CD4-positive, alpha-beta T cell treated with Interleukin-1 beta for 1 hour (primary cell): ENCODE data around the gene DUS2.
"Not testable (repeated sequence)": the region's sequence is repeated elsewhere in the genome, so short reads cannot be mapped to it uniquely, and the experiment has no call there.

Experiments used
- DNase-seq, 2 donors: peaks; one replicate each; pipeline ENCODE4 v3.0.0-alpha.2; 2020 to 2022

DUS2 gene

DNA sequence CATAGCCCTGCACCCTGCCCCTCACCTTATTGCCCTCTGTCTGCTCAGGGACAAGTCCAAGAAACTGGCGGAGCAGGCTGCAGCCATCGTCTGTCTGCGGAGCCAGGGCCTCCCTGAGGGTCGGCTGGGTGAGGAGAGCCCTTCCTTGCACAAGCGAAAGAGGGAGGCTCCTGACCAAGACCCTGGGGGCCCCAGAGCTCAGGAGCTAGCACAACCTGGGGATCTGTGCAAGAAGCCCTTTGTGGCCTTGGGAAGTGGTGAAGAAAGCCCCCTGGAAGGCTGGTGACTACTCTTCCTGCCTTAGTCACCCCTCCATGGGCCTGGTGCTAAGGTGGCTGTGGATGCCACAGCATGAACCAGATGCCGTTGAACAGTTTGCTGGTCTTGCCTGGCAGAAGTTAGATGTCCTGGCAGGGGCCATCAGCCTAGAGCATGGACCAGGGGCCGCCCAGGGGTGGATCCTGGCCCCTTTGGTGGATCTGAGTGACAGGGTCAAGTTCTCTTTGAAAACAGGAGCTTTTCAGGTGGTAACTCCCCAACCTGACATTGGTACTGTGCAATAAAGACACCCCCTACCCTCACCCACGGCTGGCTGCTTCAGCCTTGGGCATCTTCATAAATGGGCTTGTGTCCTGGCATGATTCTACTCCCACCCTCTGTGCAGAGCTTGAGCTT is 55.8 kb downstream of the DUS2 start:
- no peak for DNase-seq

GRCh38 chr16:68079376-68079625 is 56.2 kb downstream of the DUS2 start:
- no peak for DNase-seq

- peak; percentile 76 to 81 for DNase-seq
Measured at GRCh38 chr16:68079626-68080344, 56.7 kb downstream of the DUS2 start.

- DNase-seq, result no peak
Measured at GRCh38 chr16:68081861-68082628, 59.0 kb downstream of the DUS2 start.

- DNase-seq, result no peak
Measured at GRCh38 chr16:68082629-68083238, 59.6 kb downstream of the DUS2 start.

GRCh38 chr16:68083239-68083781 is 60.2 kb downstream of the DUS2 start:
- no peak for DNase-seq

GRCh38 chr16:68083861-68084503 is 60.9 kb downstream of the DUS2 start:
- DNase-seq, result no peak

DNA sequence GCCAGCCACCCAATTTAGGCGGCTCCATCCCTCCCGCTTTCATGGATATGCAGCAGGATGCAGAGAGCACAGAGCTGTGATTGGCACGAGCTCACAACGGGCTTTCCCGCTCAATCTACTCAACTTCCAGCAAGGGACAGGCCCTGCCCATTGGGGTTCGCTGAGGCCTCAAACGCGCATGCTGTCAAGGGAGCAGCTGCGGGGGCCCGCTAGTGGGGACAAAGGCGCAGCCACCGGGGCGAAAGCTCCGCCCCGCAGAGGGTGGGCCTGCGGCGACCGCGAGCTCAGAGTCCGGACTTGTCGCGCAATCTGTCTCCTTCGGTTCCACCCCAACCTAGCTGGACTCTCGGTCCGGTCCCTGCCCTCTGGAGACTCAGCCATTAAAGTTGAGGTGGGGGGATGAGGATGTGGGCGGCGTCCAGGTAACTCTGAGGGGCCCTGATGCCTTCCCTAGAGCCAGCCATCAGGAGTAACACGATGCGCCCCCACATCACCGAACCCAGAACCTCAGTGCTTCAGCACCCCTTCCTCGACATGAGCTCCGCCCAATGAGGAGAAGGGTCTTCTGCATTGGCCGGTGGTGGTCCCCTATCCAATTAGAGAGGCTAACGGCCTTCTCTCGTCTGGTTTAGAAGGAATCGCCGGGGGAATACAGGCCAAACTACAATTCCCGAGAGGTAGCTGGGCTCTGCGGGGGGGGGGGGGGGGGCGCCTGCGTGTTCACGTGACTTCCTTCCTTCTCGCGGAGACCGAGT is 61.6 kb downstream of the DUS2 start:
- DNase-seq, result peak; percentile 89 to 90

- DNase-seq, result peak; percentile 99
Measured at GRCh38 chr16:68085259-68086071, 62.4 kb downstream of the DUS2 start, which contains the start of gene NFATC3. Gene NFATC3 (plus strand): TSS chr16:68085370. CDS start chr16:68085682, 312 bp downstream.

DNA sequence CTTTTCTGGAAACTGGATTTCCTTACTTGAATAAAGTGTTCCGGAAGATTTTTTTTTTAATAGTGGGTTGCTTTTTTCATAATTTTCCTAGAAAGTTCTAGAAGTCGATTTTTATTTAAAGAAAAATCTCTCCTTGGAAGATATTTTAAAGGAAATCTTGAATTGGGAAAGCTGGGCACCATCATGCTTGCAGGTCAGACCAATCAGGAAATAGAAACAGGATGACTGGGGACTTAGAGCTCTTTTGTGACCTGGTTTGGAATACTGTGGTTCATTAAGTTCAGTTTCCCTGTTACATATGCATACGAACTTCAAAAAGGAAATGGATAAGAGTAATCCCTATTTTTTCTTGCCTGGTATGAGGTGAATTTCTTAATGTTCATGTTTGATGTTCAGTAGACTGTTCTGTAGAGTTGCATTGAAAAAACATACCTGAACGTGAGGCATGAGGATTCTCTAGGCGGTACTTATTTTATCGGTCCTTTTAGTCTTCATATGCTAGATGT is 63.3 kb downstream of the DUS2 start:
- DNase-seq, result no peak

DNA sequence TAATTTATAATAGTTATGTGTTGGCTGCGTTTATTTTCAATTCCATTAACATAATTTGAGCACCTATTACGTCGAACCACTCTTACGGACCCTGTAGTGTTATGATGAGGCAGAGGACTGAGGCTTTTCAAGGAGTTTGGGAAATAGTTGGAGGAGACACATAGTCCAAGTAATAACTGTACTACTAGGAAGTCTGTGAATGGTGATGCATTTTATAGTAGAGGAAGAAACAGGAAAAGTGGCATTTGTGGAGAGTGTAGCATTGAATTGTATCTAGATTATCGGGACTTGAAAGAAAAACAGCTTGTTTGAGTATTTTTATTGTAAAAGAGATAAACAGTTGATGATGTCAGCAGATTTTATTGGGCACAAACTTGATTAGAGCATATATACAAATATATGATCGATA is 63.8 kb downstream of the DUS2 start:
- DNase-seq, result no peak

- no peak for DNase-seq
Measured at GRCh38 chr16:68087688-68088087, 64.6 kb downstream of the DUS2 start.

DNA sequence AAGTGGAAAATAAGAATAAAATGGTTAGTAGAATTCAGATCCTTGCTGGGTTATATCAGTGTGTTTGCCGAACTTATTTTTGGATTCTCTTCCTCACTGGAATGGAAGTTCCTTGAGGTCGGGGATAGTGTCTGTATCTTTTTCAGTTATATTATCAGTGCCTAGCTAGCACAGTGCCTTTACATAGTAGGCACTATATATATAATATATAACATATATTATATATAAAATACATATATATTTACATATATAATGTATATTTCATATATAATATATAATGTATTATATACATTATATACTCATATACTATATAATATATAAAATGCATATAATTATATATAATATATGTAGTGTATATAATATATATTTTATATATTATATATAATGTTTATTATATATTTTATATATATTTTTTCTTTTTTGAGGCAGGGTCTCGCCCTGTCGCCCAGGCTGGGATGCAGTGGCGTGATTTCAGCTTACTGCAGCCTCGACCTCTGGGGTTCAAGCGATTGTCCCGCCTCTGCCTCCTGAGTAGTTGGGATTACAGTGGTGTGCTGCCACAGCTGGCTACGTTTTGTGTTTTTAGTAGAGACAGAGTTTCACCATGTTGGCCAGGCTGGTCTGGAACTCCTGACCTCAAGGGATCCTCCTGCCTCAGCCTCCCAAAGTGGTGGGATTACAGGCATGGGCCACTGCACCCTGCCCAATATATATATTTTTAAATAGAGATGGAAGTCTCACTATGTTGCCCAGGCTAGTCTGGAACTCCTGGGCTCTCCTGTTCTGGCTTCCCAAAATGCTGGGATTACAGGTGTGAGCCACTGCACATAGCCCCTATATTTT is 65.3 kb downstream of the DUS2 start:
- DNase-seq, result no peak

DNA sequence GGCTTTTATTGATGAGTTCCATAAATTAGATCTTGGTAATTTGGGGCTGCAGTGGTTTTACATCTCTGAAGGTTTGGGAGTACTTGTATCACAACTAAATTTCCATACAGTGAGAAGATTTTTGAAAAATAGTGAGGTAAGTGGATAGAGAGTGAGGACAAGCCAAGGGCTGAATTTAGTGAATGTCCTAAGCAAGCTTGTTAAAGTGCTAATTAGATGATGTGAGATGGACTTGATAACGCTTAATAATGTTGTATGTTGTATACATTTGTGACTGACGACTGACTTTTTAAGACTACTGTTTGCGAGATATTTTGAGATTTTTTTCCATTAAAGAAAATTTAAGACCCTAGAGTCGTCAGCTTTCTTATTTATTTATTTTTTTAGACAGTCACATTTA is 66.0 kb downstream of the DUS2 start:
- DNase-seq, result no peak

GRCh38 chr16:68090130-68090529 is 67.0 kb downstream of the DUS2 start:
- DNase-seq, result no peak

- DNase-seq, result no peak
Measured at GRCh38 chr16:68090533-68090932, 67.4 kb downstream of the DUS2 start.

DNA sequence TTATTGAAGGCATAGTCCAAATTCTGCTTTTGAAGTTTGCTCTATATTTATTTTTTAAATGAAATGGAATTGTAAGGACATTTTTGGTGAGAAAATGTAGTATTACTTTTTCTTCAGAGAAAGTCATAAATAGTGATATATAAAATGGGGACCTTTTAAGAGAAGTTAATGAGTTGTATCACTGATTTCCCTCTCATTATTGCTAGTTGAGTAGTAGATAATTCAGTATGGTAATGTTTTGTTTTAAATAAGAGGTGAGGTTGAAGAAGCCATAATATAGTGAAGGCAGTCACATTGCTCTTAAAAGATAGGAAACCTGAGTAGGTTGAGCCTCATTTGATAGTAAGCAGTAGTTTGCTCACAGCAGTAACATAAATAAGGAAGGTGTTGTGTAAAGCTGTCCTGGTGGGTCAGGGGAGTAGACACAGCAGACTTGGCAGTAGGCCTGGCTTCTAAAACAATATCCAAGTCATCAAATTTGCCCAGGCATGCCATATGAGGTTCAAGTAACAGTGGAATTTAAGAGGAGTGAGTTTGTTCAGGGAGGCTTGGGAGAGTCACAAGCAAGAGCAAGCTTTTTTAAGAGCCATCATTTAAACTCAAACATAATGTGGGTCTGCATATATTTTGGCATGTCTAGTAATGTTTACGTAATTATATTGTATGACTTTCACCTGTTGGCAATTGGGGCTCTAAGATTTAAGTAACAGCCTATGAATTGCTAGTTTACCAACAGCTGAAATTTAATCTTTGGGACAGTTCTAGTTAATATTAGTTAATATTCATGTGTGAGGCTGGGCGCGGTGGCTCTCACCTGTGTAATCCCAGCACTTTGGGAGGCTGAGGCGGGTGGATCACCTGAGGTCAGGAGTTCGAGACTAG is 68.5 kb downstream of the DUS2 start:
- no peak for DNase-seq

DNA sequence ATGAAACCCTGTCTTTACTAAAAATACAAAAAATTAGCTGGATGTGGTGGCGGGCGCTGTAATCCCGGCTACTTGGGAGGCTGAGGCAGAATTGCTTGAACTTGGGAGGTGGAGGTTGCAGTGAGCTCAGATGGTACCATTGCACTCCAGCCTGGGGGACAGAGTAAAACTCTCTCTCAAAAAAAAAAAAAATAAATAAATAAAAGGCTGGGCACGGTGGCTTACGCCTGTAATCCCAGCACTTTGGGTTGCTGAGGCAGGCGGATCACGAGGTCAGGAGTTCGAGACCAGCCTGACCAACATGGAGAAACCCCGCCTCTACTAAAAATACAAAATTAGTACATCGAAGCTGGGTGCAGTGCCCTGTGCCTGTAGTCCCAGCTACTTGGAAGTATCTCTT is 69.2 kb downstream of the DUS2 start:
- DNase-seq, result not testable (repeated sequence)
